HG02973 (cell line): ENCODE results near the gene NOP58.
"Not testable (repeated sequence)": the region's sequence is repeated elsewhere in the genome, so short reads cannot be mapped to it uniquely, and the experiment has no call there.

Experiments used
- ATAC-seq: cut with Tn5 transposase; IDR thresholded peaks from one replicate; pipeline ENCODE4 v1.9.1; 2021; ENCODE audit warnings: moderate library complexity; ENCODE audit not compliant: unreplicated experiment

NOP58 gene

GRCh38 chr2:202306034-202306433, 40.5 kb downstream of the NOP58 start:
- no peak for ATAC-seq

DNA sequence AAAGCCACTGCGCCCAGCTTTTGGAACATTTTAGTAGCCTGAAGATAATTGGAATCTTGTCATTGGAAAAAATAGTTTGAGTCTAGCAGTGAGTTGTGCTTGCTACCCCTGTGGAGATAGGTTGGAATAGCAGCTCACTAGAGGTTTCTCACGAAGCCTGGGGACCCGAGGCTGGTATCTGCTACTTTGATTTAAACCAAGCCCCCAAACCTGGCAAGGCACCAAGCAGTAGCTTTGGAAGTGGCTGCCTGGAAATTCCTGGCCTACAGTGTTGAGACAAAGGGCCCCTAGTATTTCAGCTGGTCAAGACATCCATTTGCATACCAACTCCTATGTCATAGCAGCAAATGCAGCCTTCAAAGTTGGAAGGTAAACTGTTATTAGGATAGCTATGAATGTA, 42.1 kb downstream of the NOP58 start:
- no peak for ATAC-seq

DNA sequence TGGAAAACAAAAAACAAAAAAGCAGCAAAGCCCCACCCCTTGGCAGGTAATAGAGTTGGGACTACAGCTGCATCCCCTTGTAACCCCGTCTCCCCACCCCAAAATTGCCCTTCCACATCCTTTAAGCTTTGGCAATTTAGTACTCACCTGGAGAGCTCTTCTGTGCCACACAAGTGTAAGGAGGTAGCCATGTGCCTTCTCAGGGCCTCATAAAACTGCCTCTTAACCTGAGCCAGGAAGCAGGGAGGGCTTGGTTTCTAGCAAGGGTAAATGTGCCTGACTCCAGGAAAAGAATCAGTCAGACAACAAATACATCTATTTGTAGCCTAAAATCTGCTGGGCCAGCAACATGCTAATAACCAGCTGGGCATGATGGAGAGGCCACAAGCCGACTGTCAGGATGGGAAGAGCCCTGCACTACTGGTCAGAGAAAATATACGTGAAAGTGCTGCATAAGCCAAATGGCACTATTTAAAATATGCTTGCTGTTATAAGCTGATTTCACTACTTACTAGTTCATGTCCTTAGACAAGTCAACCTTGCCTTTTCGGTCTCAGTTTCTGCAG, 46.3 kb downstream of the NOP58 start:
- no peak for ATAC-seq

DNA sequence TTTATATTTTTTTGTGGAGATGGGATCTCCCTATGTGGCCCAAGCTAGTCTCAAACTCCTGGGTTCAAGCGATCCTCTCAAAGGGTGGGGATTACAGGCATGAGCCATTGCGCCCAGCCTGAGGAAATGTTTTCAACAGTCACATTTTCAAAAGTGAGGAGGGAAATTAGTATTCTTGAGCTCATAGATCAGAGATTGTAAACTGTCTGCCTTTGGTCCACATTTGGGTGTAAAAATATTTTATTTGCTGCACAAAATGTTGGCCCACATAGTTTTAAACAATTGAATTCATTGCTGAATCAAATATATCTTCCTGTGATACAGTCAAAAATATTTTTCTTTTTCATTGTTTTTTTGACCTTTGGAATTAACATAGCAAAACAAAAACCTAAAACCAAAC, 48.6 kb downstream of the NOP58 start:
- ATAC-seq, result no peak

- ATAC-seq, result no peak
Measured at GRCh38 chr2:202317080-202317857, 51.7 kb downstream of the NOP58 start.

DNA sequence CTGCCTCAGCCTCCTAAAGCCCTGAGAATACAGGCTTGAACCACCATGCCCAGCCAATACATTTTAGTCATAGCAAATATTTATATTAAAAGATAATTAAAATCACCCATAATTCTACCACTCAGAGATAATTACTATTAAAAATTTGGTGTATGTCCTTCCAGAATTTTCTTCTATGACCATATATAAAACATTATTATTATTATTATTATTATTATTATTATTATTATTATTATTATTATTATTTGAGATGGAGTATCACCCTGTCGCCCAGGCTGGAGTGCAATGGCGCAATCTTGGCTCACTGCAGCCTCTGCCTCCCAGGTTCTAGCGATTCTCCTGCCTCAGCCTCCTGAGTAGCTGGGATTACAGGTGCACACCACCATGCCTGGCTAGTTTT, 54.8 kb downstream of the NOP58 start:
- ATAC-seq, result not testable (repeated sequence)

DNA sequence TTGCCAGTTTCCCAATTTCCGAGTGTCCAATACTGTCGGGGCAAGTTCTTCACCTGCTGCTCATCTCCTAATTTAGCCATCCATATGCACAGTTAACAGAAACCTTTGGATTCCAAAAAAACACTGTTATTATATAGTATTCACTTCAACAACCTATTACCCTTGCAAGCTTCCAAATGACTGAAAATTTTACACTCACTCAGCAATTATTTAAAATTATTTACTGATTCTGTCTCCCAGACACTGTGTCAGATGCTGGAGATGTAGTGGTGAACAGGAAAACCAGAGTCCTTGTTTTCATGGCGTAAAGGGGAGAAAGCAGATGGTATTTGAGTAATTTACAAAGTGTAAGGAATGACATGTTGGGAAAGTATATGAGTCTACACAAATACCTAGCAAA, 56.9 kb downstream of the NOP58 start:
- ATAC-seq, result no peak

GRCh38 chr2:202327858-202328257, 62.3 kb downstream of the NOP58 start:
- no peak for ATAC-seq

GRCh38 chr2:202335791-202336467, 70.4 kb downstream of the NOP58 start:
- no peak for ATAC-seq

GRCh38 chr2:202337151-202337550, 71.6 kb downstream of the NOP58 start:
- no peak for ATAC-seq

- no peak for ATAC-seq
Measured at GRCh38 chr2:202337706-202338346, 72.3 kb downstream of the NOP58 start.

DNA sequence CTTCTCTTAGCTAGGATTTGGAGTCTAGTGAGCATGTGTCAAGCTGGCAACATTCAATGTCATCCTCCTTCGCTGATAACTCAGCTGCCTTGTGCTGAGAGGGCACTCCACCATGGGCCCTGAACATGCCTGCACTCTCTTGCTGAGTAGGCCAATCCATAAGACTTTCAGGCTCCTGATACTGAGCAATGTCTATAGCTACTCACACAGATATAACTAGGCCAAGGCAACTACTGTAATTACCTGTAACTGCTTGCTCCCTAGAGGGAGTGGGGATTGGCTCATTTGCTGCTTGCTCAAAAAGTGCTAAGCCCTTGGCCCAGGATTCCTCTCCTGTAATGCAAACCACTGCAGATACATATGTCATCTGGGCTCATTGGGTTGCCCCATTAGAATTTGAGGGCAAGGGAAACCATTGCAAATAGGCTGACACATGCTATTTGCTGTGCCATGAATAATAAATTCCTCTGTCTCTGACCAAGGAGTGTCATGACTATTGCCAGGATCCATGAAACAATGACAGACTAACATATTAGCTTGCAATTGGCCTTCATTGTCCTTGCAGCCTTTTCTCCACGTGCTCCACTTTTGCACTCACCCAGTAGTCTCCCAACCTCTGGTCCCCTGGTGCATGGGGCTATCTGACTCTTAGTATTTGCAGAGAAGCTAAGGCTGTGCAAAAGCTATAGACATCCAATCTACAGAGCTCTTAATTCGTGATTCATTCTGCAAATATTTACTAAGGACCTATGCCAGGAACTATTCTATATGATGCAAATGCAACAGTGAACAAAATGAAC, 73.7 kb downstream of the NOP58 start:
- ATAC-seq, result no peak

DNA sequence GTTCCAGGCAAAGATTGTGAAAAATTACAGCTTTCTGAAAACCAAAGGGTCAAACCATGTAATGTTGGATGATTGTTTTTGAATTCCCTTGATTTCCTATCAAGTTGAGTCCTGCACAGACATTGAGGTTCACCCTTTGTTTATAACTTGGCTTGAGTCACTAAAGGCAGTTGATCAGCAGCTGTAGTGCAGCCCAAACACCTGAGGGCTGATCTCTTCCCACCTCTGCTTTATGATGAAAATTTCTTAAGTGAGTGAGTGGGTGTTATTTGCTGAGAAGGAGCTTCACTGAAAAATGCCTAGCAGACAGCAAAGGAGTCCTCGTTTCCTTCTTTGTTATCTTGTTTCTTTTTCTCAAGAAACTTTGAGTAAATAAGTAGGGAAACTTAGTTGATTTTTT, 78.6 kb downstream of the NOP58 start:
- ATAC-seq, result no peak

DNA sequence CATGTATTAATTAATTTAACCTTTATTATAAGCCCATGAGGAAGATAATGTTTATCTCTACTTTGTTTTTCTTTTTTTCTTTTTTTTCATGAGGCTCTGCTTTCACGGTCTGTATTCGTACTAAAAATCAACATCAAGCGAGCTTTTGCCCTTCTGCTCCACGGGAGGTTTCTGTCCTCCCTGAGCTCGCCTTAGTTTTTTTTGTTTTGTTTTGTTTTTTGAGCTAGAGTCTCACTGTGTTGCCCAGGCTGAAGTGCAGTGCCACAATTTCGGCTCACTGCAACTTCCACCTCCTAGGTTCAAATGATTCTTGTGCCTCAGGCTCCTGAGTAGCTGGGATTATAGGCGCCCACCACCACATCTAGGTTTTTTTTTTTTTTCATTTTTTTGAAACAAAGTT, 80.6 kb downstream of the NOP58 start:
- ATAC-seq, result no peak
